Measurements from ENCODE around the gene ALDH1A1.

The ALDH1A1 gene

DNA sequence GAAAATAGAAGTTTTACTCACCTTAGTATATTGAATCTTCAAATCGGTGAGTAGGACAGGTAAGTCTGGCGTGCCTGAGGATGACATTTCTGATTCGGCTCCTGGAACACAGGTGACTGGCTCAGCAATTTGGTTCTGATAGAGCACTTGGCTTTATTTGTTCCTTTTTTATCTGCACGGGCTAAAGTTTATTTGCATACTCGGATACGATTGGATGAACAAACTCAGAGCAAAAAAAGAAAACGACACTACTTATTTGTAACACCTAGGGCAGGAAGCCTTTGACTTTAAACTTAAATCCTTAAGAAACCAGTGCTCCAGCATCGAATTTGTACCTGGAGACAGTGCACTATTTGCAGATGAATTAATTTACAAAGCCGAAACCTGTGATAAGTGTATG, at the start of gene ALDH1A1:
ALDH1A1 (minus strand) TSS at position 140 of the 400 bp plus-strand sequence; CDS start at position 87, 53 bp downstream.
- no peak for TF ChIP-seq CTCF (conservative IDR thresholded peaks at IDR 0.05; ENCODE audit: control insufficient read depth, insufficient read depth, low read depth, low read length)
- H3K4me3 ChIP-seq (ENCODE audit: control insufficient read depth, low read depth, low read length): no peak within 1 kb of the TSS

DNA sequence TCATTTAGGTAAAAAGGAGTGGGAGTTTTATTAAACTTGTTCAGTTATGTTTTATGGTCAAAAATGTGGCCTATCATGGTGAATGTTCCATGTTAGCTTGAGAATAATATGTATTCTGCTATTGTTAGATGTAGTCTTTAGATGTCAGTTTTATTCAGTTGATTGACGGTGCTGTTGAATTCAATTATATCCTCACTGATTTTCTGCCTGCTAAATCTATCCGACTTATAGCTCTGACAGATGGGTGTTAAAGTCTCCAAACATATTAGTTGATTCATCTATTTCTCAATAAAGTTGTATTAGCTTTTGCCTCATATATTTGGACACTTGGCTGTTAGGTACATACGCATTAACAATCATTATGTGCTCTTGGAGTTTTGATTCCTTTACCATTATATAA, 49.0 kb upstream of the ALDH1A1 start:
- no peak overlapping the region for H3K4me3 ChIP-seq (ENCODE audit: control insufficient read depth, low read depth, low read length)
- TF ChIP-seq CTCF (conservative IDR thresholded peaks at IDR 0.05; ENCODE audit: control insufficient read depth, insufficient read depth, low read depth, low read length): no peak
- DNase-seq (ENCODE audit: low read depth): no peak

More for the DNA sequence above, at the start of gene ALDH1A1:
- peak; percentile 16 for DNase-seq (ENCODE audit: low read depth)

- H3K4me3 ChIP-seq (ENCODE audit: control insufficient read depth, low read depth, low read length): no peak overlapping the region
- no peak for DNase-seq (ENCODE audit: low read depth)
- TF ChIP-seq CTCF (conservative IDR thresholded peaks at IDR 0.05; ENCODE audit: control insufficient read depth, insufficient read depth, low read depth, low read length): no peak
Measured at GRCh38 chr9:72998363-72998762, 45.5 kb upstream of the ALDH1A1 start.

DNA sequence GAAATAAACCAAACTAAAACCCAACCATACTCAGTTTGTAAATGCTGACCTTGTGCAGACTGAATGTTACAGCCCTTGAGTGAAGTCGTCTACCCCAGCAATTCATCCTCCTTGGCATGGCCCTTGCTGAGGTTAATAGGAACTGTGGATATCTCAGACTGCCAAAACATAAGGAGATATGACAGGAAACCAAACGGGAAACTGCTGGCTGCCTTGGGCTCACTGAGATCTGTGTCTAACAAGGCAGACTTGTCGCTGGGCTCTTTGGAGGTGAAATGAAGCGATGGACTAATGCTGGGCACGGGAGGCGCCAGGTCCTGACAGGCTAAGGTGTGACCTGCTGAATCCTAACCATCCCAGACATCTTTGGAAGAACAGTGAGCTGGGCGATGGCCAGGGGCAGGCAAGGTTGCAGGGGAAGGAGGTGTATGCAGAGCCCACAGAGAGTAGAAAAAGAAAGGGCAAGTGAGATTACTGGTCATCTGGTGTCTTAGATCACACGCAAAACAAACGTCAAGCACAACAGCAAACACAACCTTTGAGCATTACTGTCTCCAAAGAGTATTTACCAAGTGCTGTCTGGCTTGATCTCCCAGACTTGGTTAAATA, 44.6 kb upstream of the ALDH1A1 start:
- TF ChIP-seq CTCF (conservative IDR thresholded peaks at IDR 0.05; ENCODE audit: control insufficient read depth, insufficient read depth, low read depth, low read length): no peak
- H3K4me3 ChIP-seq (ENCODE audit: control insufficient read depth, low read depth, low read length): no peak overlapping the region
- DNase-seq (ENCODE audit: low read depth): no peak

DNA sequence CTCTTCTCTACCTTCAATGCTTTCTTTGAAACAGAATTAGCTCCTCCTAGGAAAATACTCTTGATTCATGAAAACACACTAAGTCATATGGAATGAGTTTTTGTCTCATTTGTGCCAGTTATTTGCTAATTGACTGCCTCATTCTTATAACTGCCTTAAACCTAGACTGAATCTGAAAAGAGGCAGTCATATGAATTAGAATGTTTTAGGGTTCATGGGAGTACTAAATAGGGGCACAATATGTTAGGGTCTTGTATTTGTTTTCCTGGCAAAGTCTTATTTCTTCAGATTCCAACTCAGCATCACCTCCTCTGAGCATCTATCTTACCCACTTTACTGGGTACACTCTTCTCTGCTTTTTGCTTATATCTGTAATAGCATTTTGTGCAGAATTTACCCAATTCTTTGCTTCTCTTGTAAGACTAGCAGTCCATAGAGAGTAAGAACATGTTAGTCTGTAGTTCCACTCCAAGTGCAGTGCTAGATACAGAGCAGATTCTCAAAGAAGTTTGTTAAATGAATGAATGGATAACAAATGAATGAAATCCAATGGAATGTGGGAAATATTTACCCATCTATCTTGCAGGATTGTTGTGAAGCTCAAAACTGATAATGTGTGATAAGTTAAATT, 43.9 kb upstream of the ALDH1A1 start:
- H3K4me3 ChIP-seq (ENCODE audit: control insufficient read depth, low read depth, low read length): no peak overlapping the region
- DNase-seq (ENCODE audit: low read depth): no peak
- no peak for TF ChIP-seq CTCF (conservative IDR thresholded peaks at IDR 0.05; ENCODE audit: control insufficient read depth, insufficient read depth, low read depth, low read length)

- TF ChIP-seq CTCF (conservative IDR thresholded peaks at IDR 0.05; ENCODE audit: control insufficient read depth, insufficient read depth, low read depth, low read length): no peak
- DNase-seq (ENCODE audit: low read depth): peak; percentile 24
- H3K4me3 ChIP-seq (ENCODE audit: control insufficient read depth, low read depth, low read length): no peak overlapping the region
Measured at GRCh38 chr9:72996114-72996513, 43.3 kb upstream of the ALDH1A1 start.
